Cardiac fibroblast (primary cell): ENCODE data around the gene NSUN6.

Source experiments
- DNase-seq, 2 donors: peaks; one replicate each; pipeline versions ENCODE4 v3.0.0 to v3.0.0-alpha.2; 2010; ENCODE audit warnings: low read depth in 2 of 2
- H3K4me3 ChIP-seq, 2 donors: replicated peaks in 1 of 2; 1 replicate in 1 of 2; 2 replicates in 1 of 2; pipeline ENCODE4 v1.5.1; 2011; ENCODE audit warnings: low read depth in 2 of 2, low read length in 2 of 2, mild to moderate bottlenecking in 2 of 2, moderate library complexity in 1 of 2
- CTCF ChIP-seq: IDR thresholded peaks from one replicate; pipeline ENCODE4 v1.5.1; 2011; ENCODE audit warnings: low read depth, mild to moderate bottlenecking, low read length, inconsistent platforms

Gene NSUN6

GRCh38 chr10:18583575-18584270 lies 67.7 kb downstream of the NSUN6 start:
- TF ChIP-seq CTCF, result peak; percentile 27
- DNase-seq, result peak; percentile 27 to 38
- H3K4me3 ChIP-seq, result no peak overlapping the region

GRCh38 chr10:18582803-18583202 lies 68.6 kb downstream of the NSUN6 start:
- no peak for TF ChIP-seq CTCF
- peak; percentile 23 to 28 for DNase-seq
- no peak overlapping the region for H3K4me3 ChIP-seq

GRCh38 chr10:18577823-18578685 lies 73.3 kb downstream of the NSUN6 start:
- DNase-seq, result no peak
- no peak for TF ChIP-seq CTCF
- no peak overlapping the region for H3K4me3 ChIP-seq

- no peak overlapping the region for H3K4me3 ChIP-seq
- no peak for DNase-seq
- TF ChIP-seq CTCF, result no peak
These were observed 74.8 kb downstream of the NSUN6 start for GRCh38 chr10:18576586-18576985.

- no peak overlapping the region for H3K4me3 ChIP-seq
- no peak for DNase-seq
- TF ChIP-seq CTCF, result no peak
These were observed 78.3 kb downstream of the NSUN6 start for GRCh38 chr10:18572959-18573561.

GRCh38 chr10:18571780-18572179 lies 79.6 kb downstream of the NSUN6 start:
- no peak for DNase-seq
- no peak for TF ChIP-seq CTCF
- no peak overlapping the region for H3K4me3 ChIP-seq
